Skeletal muscle satellite cell (primary cell): ENCODE results near the gene OARD1.

Experiments
- H3K27me3 ChIP-seq: 2 replicates; pipeline ENCODE4 v1.7.0; 2013; ENCODE audit warnings: low read length; ENCODE audit not compliant: control insufficient read depth, insufficient read depth
- H3K36me3 ChIP-seq: 2 replicates; pipeline ENCODE4 v1.7.0; 2013; ENCODE audit warnings: mild to moderate bottlenecking, control low read depth, low read length; ENCODE audit not compliant: insufficient read depth
- H3K4me1 ChIP-seq: 2 replicates; pipeline ENCODE4 v1.7.0; 2013; ENCODE audit warnings: low read length; ENCODE audit not compliant: control insufficient read depth, insufficient read depth
- H3K4me2 ChIP-seq: 2 replicates; pipeline ENCODE4 v1.7.0; 2013; ENCODE audit warnings: mild to moderate bottlenecking, low read length
- H3K4me3 ChIP-seq: 2 replicates; pipeline ENCODE4 v1.7.0; 2013; ENCODE audit warnings: low read length
- H3K9ac ChIP-seq: 2 replicates; pipeline ENCODE4 v1.7.0; 2013; ENCODE audit warnings: mild to moderate bottlenecking, low read depth, low read length, moderate library complexity
- H3K9me3 ChIP-seq: replicated peaks from 2 replicates; pipeline ENCODE4 v1.7.0; 2013; ENCODE audit warnings: mild to moderate bottlenecking, control low read depth, low read length

Gene OARD1

GRCh38 chr6:41090841-41091761 lies 18.9 kb upstream of the OARD1 start:
- H3K36me3 ChIP-seq, result peaks cover 73% of the 10 kb centered on the region

GRCh38 chr6:41088451-41088850 lies 16.3 kb upstream of the OARD1 start:
- Histone ChIP-seq H3K4me3 (no peak overlapping the region), H3K4me1 (no peaks in the 10 kb centered on the region), H3K27me3 (no peaks in the 10 kb centered on the region), H3K9me3 (no peaks in the 10 kb centered on the region), H3K9ac (no peak overlapping the region), H3K36me3 (peaks cover 67% of the 10 kb centered on the region), H3K4me2 (no peak overlapping the region)

More at GRCh38 chr6:41090841-41091761, 18.9 kb upstream of the OARD1 start:
- Histone ChIP-seq H3K9ac (no peak overlapping the region), H3K4me1 (no peaks in the 10 kb centered on the region), H3K9me3 (no peaks in the 10 kb centered on the region), H3K27me3 (no peaks in the 10 kb centered on the region), H3K4me3 (no peak overlapping the region), H3K4me2 (no peak overlapping the region)

GRCh38 chr6:41085182-41085581 lies 13.0 kb upstream of the OARD1 start:
- Histone ChIP-seq H3K4me3 (no peak overlapping the region), H3K27me3 (no peaks in the 10 kb centered on the region), H3K4me2 (no peak overlapping the region), H3K36me3 (peaks cover 56% of the 10 kb centered on the region), H3K4me1 (no peaks in the 10 kb centered on the region), H3K9ac (no peak overlapping the region), H3K9me3 (no peaks in the 10 kb centered on the region)

- H3K4me3 ChIP-seq, result no peak overlapping the region
- no peaks in the 10 kb centered on the region for H3K4me1 ChIP-seq
- no peaks in the 10 kb centered on the region for H3K27me3 ChIP-seq
- no peaks in the 10 kb centered on the region for H3K9me3 ChIP-seq
- H3K4me2 ChIP-seq, result no peak overlapping the region
- no peak overlapping the region for H3K9ac ChIP-seq
- peaks cover 58% of the 10 kb centered on the region for H3K36me3 ChIP-seq
These were observed 10.9 kb upstream of the OARD1 start for GRCh38 chr6:41083072-41083471.

GRCh38 chr6:41080621-41081020 lies 8.5 kb upstream of the OARD1 start:
- Histone ChIP-seq H3K27me3 (no peaks in the 10 kb centered on the region), H3K4me2 (no peak overlapping the region), H3K9me3 (no peaks in the 10 kb centered on the region), H3K36me3 (peaks cover 58% of the 10 kb centered on the region), H3K9ac (no peak overlapping the region), H3K4me3 (no peak overlapping the region), H3K4me1 (peaks cover 3% of the 10 kb centered on the region)

GRCh38 chr6:41079080-41079479 lies 6.9 kb upstream of the OARD1 start:
- Histone ChIP-seq H3K9ac (no peak overlapping the region), H3K9me3 (no peaks in the 10 kb centered on the region), H3K4me3 (no peak overlapping the region), H3K4me1 (peaks cover 18% of the 10 kb centered on the region), H3K36me3 (peaks cover 44% of the 10 kb centered on the region), H3K27me3 (no peaks in the 10 kb centered on the region), H3K4me2 (no peak overlapping the region)

- Histone ChIP-seq H3K27me3 (no peaks in the 10 kb centered on the region), H3K4me3 (no peak overlapping the region), H3K4me2 (no peak overlapping the region), H3K36me3 (peaks cover 34% of the 10 kb centered on the region), H3K9me3 (no peaks in the 10 kb centered on the region), H3K9ac (no peak overlapping the region), H3K4me1 (peaks cover 18% of the 10 kb centered on the region)
These were observed 5.9 kb upstream of the OARD1 start for GRCh38 chr6:41078101-41078500.

GRCh38 chr6:41077536-41077935 lies 5.4 kb upstream of the OARD1 start:
- Histone ChIP-seq H3K36me3 (peaks cover 28% of the 10 kb centered on the region), H3K9me3 (no peaks in the 10 kb centered on the region), H3K4me2 (no peak overlapping the region), H3K4me1 (peaks cover 18% of the 10 kb centered on the region), H3K9ac (no peak overlapping the region), H3K27me3 (no peaks in the 10 kb centered on the region), H3K4me3 (no peak overlapping the region)

- Histone ChIP-seq H3K4me1 (peaks cover 18% of the 10 kb centered on the region), H3K4me2 (peak overlapping the region; percentile 87), H3K4me3 (no peak overlapping the region), H3K9me3 (no peaks in the 10 kb centered on the region), H3K9ac (no peak overlapping the region), H3K27me3 (no peaks in the 10 kb centered on the region), H3K36me3 (peaks cover 24% of the 10 kb centered on the region)
These were observed 3.8 kb upstream of the OARD1 start for GRCh38 chr6:41075651-41076626.

GRCh38 chr6:41074692-41075436 lies 2.7 kb upstream of the OARD1 start:
- Histone ChIP-seq H3K4me3 (peak overlapping the region; percentile 83), H3K9ac (peak overlapping the region; percentile 99), H3K4me2 (peak overlapping the region; percentile 87), H3K36me3 (peaks cover 14% of the 10 kb centered on the region), H3K9me3 (no peaks in the 10 kb centered on the region), H3K4me1 (peaks cover 22% of the 10 kb centered on the region), H3K27me3 (no peaks in the 10 kb centered on the region)
